Measurements from ENCODE around the gene SMYD3. TPM values are rescaled to one million over a fixed set of nuclear protein-coding genes. Genes with fewer than 3 reads are reported as not detected.

The SMYD3 gene
- polyA plus RNA-seq, 2 of the 4 experiments (the other 2 are of a cell fraction) = 18.2 to 35.2 TPM

GRCh38 chr1:246176126-246177024 lies 330.7 kb downstream of the SMYD3 start:
- 81% methylated on average over 11 of the region's 11 CpGs for WGBS (ENCODE audit: missing lambda C conversion rate)
- H3K4me3 ChIP-seq = no peak overlapping the region
- H3K4me1 ChIP-seq = peaks cover 4% of the 10 kb centered on the region; the same call in 1 of the 3 replicates
- POLR2A ChIA-PET = no interaction called here
- no peak overlapping the region for H3K27ac ChIP-seq
- ATAC-seq (no peak), DNase-seq (ENCODE audit: low read depth in 1 of 2, low spot score in 1 of 2) (no peak), FAIRE-seq (no peak)
- H3K4me2 ChIP-seq = no peak overlapping the region
- H3K9me3 ChIP-seq = no peaks in the 10 kb centered on the region
- TF ChIP-seq CEBPB (IDR thresholded peaks at IDR 0.05) = 0 out of 4 replicates have a peak, but pooled peaks of 1 of the 2 experiments have one; percentile 5
- no peak for TF ChIP-seq FOSB (CRISPR knock-in tag; IDR thresholded peaks at IDR 0.05)
- TF ChIP-seq FOXS1 (CRISPR knock-in tag; IDR thresholded peaks at IDR 0.05) = no peak
- TF ChIP-seq HOXB5 (CRISPR knock-in tag; IDR thresholded peaks at IDR 0.05) = no peak
- no peak for TF ChIP-seq ZNF302 (CRISPR knock-in tag; IDR thresholded peaks at IDR 0.05)
- no peak for TF ChIP-seq RNF2 (IDR thresholded peaks at IDR 0.05; ENCODE audit: borderline replicate concordance, low read depth)
- TF ChIP-seq ZC3H11A (IDR thresholded peaks at IDR 0.05) = no peak
- TF ChIP-seq RFX5 (IDR thresholded peaks at IDR 0.05) = no peak
- CTCF ChIA-PET = interaction anchor here (0.6 kb wide), 1 partner anchor 116 kb away, joined by 3 read pairs; no protein-coding TSS in a partner anchor

DNA sequence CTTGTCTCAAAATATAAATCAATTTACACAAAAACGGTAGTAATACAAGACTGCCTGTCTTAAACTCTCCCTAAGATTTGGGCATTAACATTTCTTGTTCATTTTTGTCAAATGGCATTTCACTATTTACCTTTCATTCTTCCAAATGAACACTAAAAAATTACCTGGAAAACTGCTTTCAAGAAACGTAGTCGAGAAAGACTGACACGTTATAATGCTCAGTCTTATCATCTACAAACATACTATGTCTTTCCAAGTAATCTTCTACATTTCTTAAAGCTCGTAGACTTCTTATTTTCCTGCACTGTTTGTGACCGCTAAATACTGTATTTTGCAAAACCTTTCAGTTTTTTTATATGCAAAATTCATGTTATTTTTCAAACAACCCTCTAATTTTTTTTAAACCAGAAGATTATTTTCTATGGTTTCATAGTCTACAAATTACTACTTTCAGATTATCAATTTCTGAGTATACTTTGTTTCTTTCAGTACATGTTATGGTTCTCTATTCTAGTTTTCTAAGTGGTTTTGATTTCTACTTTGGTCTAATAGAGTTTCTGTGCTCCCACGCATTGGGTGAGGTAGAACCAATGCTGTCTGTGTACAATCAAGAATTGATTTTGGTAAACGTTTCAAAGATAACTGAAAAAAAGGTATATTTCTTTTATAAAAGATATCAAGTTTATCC lies 336.4 kb downstream of the SMYD3 start:
- ChIA-PET POLR2A (no interaction called here), CTCF (interaction anchor here (1.0 kb wide), 1 partner anchor 11 kb away, joined by 4 read pairs; no protein-coding TSS in a partner anchor)
- DNase-seq (ENCODE audit: low read depth in 1 of 2, low spot score in 1 of 2) = no peak
- TF ChIP-seq, protein P1, sequence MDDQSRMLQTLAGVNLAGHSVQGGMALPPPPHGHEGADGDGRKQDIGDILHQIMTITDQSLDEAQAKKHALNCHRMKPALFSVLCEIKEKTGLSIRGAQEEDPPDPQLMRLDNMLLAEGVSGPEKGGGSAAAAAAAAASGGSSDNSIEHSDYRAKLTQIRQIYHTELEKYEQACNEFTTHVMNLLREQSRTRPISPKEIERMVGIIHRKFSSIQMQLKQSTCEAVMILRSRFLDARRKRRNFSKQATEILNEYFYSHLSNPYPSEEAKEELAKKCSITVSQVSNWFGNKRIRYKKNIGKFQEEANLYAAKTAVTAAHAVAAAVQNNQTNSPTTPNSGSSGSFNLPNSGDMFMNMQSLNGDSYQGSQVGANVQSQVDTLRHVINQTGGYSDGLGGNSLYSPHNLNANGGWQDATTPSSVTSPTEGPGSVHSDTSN (IDR thresholded peaks at IDR 0.05) = no peak
- TF ChIP-seq SMC3 (IDR thresholded peaks at IDR 0.05) (no peak), CEBPB (IDR thresholded peaks at IDR 0.05) (no peak), RFX5 (IDR thresholded peaks at IDR 0.05) (no peak), BHLHE40 (IDR thresholded peaks at IDR 0.05; ENCODE audit: low read depth, low read length) (no peak), CHD4 (IDR thresholded peaks at IDR 0.05; ENCODE audit: borderline replicate concordance) (no peak), NR3C1 (IDR thresholded peaks at IDR 0.05) (no peak), CBX2 (IDR thresholded peaks at IDR 0.05; ENCODE audit: borderline replicate concordance, low read depth) (no peak), POLR2A (IDR thresholded peaks at IDR 0.05; ENCODE audit: low read length) (no peak), GATA3 (IDR thresholded peaks at IDR 0.05; ENCODE audit: borderline replicate concordance) (no peak), ATOH8 (CRISPR knock-in tag; IDR thresholded peaks at IDR 0.05; ENCODE audit: low read depth) (no peak), CTCF (IDR thresholded peaks at IDR 0.05) (no peak), POLR2AphosphoS2 (conservative IDR thresholded peaks at IDR 0.05; ENCODE audit: low read length) (no peak), RNF2 (IDR thresholded peaks at IDR 0.05; ENCODE audit: borderline replicate concordance, low read depth) (no peak), MAX (IDR thresholded peaks at IDR 0.05) (no peak), NFE2L2 (conservative IDR thresholded peaks at IDR 0.05; ENCODE audit: low read length) (no peak), EHMT2 (IDR thresholded peaks at IDR 0.05; ENCODE audit: low read depth) (no peak), PHF8 (IDR thresholded peaks at IDR 0.05; ENCODE audit: borderline replicate concordance, low read depth) (no peak), MYC (IDR thresholded peaks at IDR 0.05; ENCODE audit: borderline replicate concordance, low read length) (no peak)
- TF ChIP-seq, protein P2, sequence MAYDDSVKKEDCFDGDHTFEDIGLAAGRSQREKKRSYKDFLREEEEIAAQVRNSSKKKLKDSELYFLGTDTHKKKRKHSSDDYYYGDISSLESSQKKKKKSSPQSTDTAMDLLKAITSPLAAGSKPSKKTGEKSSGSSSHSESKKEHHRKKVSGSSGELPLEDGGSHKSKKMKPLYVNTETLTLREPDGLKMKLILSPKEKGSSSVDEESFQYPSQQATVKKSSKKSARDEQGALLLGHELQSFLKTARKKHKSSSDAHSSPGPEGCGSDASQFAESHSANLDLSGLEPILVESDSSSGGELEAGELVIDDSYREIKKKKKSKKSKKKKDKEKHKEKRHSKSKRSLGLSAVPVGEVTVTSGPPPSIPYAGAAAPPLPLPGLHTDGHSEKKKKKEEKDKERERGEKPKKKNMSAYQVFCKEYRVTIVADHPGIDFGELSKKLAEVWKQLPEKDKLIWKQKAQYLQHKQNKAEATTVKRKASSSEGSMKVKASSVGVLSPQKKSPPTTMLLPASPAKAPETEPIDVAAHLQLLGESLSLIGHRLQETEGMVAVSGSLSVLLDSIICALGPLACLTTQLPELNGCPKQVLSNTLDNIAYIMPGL (CRISPR knock-in tag; IDR thresholded peaks at IDR 0.05; ENCODE audit: borderline replicate concordance) = no peak
- no peak overlapping the region for H3K4me3 ChIP-seq
- 90% methylated on average over 8 of the region's 8 CpGs for WGBS (ENCODE audit: missing lambda C conversion rate)
- no peaks in the 10 kb centered on the region for H3K9me3 ChIP-seq
- H3K4me2 ChIP-seq = no peak overlapping the region
- FAIRE-seq = no peak
- H3K4me1 ChIP-seq = no peaks in the 10 kb centered on the region
- H3K27ac ChIP-seq = no peak overlapping the region
- ATAC-seq = no peak
